Keratinocyte (primary cell): Measurements from ENCODE around the gene WASF2. TPM values are rescaled to one million over a fixed set of nuclear protein-coding genes. Genes with fewer than 3 reads are reported as not detected.
A peak's percentile ranks its signal among the peaks of the same experiment; 100 is the strongest.

Experiments
- DNase-seq: peaks from one replicate; pipeline ENCODE4 v3.0.0-alpha.2; 2011; ENCODE audit warnings: low read depth, missing footprints, low spot score
- FAIRE-seq: peaks from 2 replicates; lab custom pipeline; 2011; peaks lifted over from hg19 to GRCh38; lab: Jason Lieb, UNC
- H2AFZ ChIP-seq: 2 replicates; pipeline ENCODE4 v1.6.0; 2012; ENCODE audit warnings: low read length, control low read depth, inconsistent platforms; ENCODE audit not compliant: control insufficient read depth
- H3K27ac ChIP-seq: 2 replicates; pipeline ENCODE4 v1.5.1; 2011; ENCODE audit warnings: low read length; ENCODE audit not compliant: control insufficient read depth, insufficient read depth
- H3K27me3 ChIP-seq: 3 replicates; pipeline ENCODE4 v1.6.0; 2011; ENCODE audit warnings: low read length; ENCODE audit not compliant: control insufficient read depth, insufficient read depth; ENCODE audit errors: extremely low read depth
- H3K36me3 ChIP-seq, 2 experiments: 2 replicates in 1 of 2; 3 replicates in 1 of 2; pipeline ENCODE4 v1.5.1; 2011; ENCODE audit warnings: low read length in 2 of 2, mild to moderate bottlenecking in 1 of 2; ENCODE audit not compliant: control insufficient read depth in 2 of 2, insufficient read depth in 2 of 2; ENCODE audit errors: extremely low read depth in 1 of 2
- H3K4me1 ChIP-seq: 3 replicates; pipeline ENCODE4 v1.5.1; 2011; ENCODE audit warnings: low read length; ENCODE audit not compliant: control insufficient read depth, insufficient read depth; ENCODE audit errors: extremely low read depth
- H3K4me2 ChIP-seq: 3 replicates; pipeline ENCODE4 v1.6.0; 2011; ENCODE audit warnings: low read depth, low read length; ENCODE audit not compliant: control insufficient read depth, insufficient read depth; ENCODE audit errors: extremely low read depth
- H3K4me3 ChIP-seq, 3 experiments: fragments of 200-600 bp in 1 of 3; sonication (generic) in 1 of 3; 2 replicates in 2 of 3; 3 replicates in 1 of 3; pipeline ENCODE4 v1.5.1; 2011 to 2016; ENCODE audit warnings: low read length in 3 of 3, mild to moderate bottlenecking in 3 of 3, control low read depth in 2 of 3, inconsistent platforms in 1 of 3, low read depth in 1 of 3, mixed read lengths in 1 of 3, mixed run types in 1 of 3, moderate library complexity in 1 of 3; ENCODE audit not compliant: control insufficient read depth in 2 of 3, insufficient read depth in 2 of 3; ENCODE audit errors: extremely low read depth in 1 of 3
- H3K79me2 ChIP-seq: 2 replicates; pipeline ENCODE4 v1.6.0; 2012; ENCODE audit warnings: low read length; ENCODE audit not compliant: control insufficient read depth, insufficient read depth
- H3K9ac ChIP-seq: 3 replicates; pipeline ENCODE4 v1.6.0; 2011; ENCODE audit warnings: low read length; ENCODE audit not compliant: control insufficient read depth, insufficient read depth; ENCODE audit errors: extremely low read depth
- H3K9me1 ChIP-seq: 3 replicates; pipeline ENCODE4 v1.6.0; 2011; ENCODE audit warnings: low read length; ENCODE audit not compliant: control insufficient read depth, insufficient read depth; ENCODE audit errors: extremely low read depth
- H3K9me3 ChIP-seq: 2 replicates; pipeline ENCODE4 v1.5.1; 2012; ENCODE audit warnings: low read depth, low read length; ENCODE audit not compliant: control insufficient read depth
- H4K20me1 ChIP-seq: 3 replicates; pipeline ENCODE4 v1.6.0; 2011; ENCODE audit warnings: low read length; ENCODE audit not compliant: control insufficient read depth, insufficient read depth; ENCODE audit errors: extremely low read depth
- EZH2 ChIP-seq: IDR thresholded peaks from one replicate; pipeline ENCODE4 v1.6.1; 2012; ENCODE audit warnings: inconsistent platforms, mild to moderate bottlenecking, low read length, moderate library complexity
- dilution Hi-C: fragments of 300-500 bp; cut with MboI; formaldehyde crosslinking; loops from one replicate; pipeline ENCODE4 v1.7.0; 2020; ENCODE audit warnings: low sequenced_read_pairs; ENCODE audit not compliant: extremely low pct_ligation_motif_present
- polyA plus RNA-seq, 5 experiments: library from polyadenylated mRNA; depleted of rRNA in 3 of 5; stranded (reverse) in 3 of 5; stranded (forward) in 1 of 5; unstranded in 1 of 5; fragments of >200 nt; gene quantifications; 1 replicate in 1 of 5; 2 replicates in 3 of 5; 3 replicates in 1 of 5; pipeline versions ENCODE4 v1.2.1 to v1.2.3, GENCODE V29; 2011 to 2012; ENCODE audit warnings: missing spikeins in 2 of 5, low read depth in 1 of 5, low replicate concordance in 1 of 5
- TF ChIP-seq, protein P1 (sequence below), 3 experiments: IDR thresholded peaks in 1 of 3; conservative IDR thresholded peaks in 1 of 3; optimal IDR thresholded peaks in 1 of 3; 2 replicates in 2 of 3; 3 replicates in 1 of 3; pipeline versions ENCODE3 to v1.5.1; 2011; ENCODE audit warnings: low read length in 3 of 3, mild to moderate bottlenecking in 3 of 3, moderate library complexity in 2 of 3, control low read depth in 1 of 3, inconsistent platforms in 1 of 3; ENCODE audit not compliant: insufficient read depth in 2 of 3; ENCODE audit errors: extremely low read depth in 1 of 3

Gene WASF2
- polyA plus RNA-seq, 1 donor (not counting 4 experiments of a cell fraction or from before 2014, with no cell fraction given) = 42.9 TPM

DNA sequence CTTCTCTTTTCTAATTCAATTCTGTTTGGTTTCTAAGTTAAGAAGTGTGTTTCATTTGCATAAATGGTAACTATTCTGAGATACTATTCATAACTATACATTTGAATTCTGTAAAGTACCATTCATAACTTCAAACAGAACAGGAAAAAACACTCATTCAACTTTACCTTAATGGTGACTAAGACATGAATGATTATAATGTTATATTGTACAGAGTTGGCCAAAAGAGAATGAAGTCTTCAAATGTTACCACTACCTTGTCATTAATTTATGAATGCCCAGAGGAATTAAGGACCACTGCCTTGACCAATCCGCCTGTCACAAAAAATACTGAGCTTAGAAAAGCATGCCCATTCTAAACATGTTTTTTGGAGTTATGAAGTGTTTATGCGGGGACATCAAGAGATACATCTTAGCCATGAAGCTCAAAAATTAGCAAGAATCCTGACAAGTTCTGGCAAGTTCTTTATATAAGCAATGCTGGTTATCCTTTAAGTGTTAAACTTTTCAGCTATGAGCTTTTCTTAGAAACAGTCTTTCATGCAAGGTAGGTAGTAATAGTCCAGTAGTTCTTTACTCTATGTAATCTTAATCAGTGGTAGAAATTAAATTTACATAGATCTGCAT is 7.9 kb downstream of the WASF2 start:
- H3K27ac ChIP-seq = peak overlapping the region; percentile 24
- DNase-seq = no peak
- peaks cover 90% of the 10 kb centered on the region for H3K79me2 ChIP-seq
- H3K9me1 ChIP-seq = no peaks in the 10 kb centered on the region
- dilution Hi-C loops = no loop called here
- TF ChIP-seq, protein P1, sequence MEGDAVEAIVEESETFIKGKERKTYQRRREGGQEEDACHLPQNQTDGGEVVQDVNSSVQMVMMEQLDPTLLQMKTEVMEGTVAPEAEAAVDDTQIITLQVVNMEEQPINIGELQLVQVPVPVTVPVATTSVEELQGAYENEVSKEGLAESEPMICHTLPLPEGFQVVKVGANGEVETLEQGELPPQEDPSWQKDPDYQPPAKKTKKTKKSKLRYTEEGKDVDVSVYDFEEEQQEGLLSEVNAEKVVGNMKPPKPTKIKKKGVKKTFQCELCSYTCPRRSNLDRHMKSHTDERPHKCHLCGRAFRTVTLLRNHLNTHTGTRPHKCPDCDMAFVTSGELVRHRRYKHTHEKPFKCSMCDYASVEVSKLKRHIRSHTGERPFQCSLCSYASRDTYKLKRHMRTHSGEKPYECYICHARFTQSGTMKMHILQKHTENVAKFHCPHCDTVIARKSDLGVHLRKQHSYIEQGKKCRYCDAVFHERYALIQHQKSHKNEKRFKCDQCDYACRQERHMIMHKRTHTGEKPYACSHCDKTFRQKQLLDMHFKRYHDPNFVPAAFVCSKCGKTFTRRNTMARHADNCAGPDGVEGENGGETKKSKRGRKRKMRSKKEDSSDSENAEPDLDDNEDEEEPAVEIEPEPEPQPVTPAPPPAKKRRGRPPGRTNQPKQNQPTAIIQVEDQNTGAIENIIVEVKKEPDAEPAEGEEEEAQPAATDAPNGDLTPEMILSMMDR (optimal IDR thresholded peaks at IDR 0.05 in 1 of 3, IDR thresholded peaks at IDR 0.05 in 1 of 3, conservative IDR thresholded peaks at IDR 0.05 in 1 of 3; ENCODE audit: extremely low read depth in 1 of 3, insufficient read depth in 2 of 3, low read length in 3 of 3) = no peak
- TF ChIP-seq EZH2 = no peak
- no peaks in the 10 kb centered on the region for H3K36me3 ChIP-seq
- H3K4me3 ChIP-seq = peak overlapping the region in 1 of 3 experiments; percentile 48
- no peak overlapping the region for H3K9ac ChIP-seq
- no peak overlapping the region for H2AFZ ChIP-seq
- peaks cover 20% of the 10 kb centered on the region for H3K4me1 ChIP-seq
- H3K9me3 ChIP-seq = no peaks in the 10 kb centered on the region
- FAIRE-seq = no peak
- H3K4me2 ChIP-seq = peak overlapping the region; percentile 44
- no peaks in the 10 kb centered on the region for H4K20me1 ChIP-seq
- H3K27me3 ChIP-seq = no peaks in the 10 kb centered on the region

DNA sequence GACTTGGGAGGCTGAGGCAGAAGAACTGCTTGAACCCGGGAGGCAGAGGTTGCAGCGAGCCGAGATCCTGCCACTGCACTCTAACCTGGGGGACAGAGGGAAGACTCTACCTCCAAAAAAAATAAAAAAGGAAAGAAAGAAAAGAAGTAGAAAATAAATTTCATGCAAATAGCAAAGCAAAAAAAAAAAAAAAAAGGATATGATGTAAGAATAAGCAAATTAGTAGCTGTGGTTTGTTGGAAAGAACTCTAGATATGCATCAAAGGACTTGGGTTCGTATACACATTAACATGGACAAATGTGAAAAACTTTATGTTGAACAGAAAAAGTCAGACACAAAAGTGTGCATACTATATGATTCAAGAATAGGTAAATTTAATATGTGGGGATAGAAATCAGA is 11.9 kb downstream of the WASF2 start:
- Histone ChIP-seq H3K4me2 (no peak overlapping the region), H3K4me1 (peaks cover 18% of the 10 kb centered on the region), H3K27me3 (no peaks in the 10 kb centered on the region), H3K9me3 (no peaks in the 10 kb centered on the region), H3K36me3 (peaks cover 0 to 6% of the 10 kb centered on the region in 2 experiments), H3K9me1 (no peaks in the 10 kb centered on the region), H3K27ac (no peak overlapping the region), H3K79me2 (peaks cover 93% of the 10 kb centered on the region), H4K20me1 (peaks cover 2% of the 10 kb centered on the region), H2AFZ (no peak overlapping the region), H3K4me3 (no peak overlapping the region), H3K9ac (no peak overlapping the region)
- dilution Hi-C loops = no loop called here
- no peak for DNase-seq
- FAIRE-seq = no peak
- TF ChIP-seq EZH2 = no peak
- TF ChIP-seq, protein P1 (optimal IDR thresholded peaks at IDR 0.05 in 1 of 3, IDR thresholded peaks at IDR 0.05 in 1 of 3, conservative IDR thresholded peaks at IDR 0.05 in 1 of 3; ENCODE audit: extremely low read depth in 1 of 3, insufficient read depth in 2 of 3, low read length in 3 of 3) = no peak
